HL-60/S4 treated with phorbol 12-myristate 13-acetate at 8.2 ng/mL for 4 days and 3 days (cell line): Measurements from ENCODE around the gene MYMK.

Experiments
- in situ Hi-C: fragments of 300-500 bp; cut with MboI; formaldehyde crosslinking; loops from 2 replicates; pipeline ENCODE4 v1.15.0; 2022; ENCODE audit warnings: low sequenced_read_pairs

MYMK gene

GRCh38 chr9:133490201-133490681 is 34.5 kb downstream of the MYMK start:
- in situ Hi-C loops: loop anchor here (25.0 kb wide), 1 partner anchor 303 kb away; no protein-coding TSS in a partner anchor

DNA sequence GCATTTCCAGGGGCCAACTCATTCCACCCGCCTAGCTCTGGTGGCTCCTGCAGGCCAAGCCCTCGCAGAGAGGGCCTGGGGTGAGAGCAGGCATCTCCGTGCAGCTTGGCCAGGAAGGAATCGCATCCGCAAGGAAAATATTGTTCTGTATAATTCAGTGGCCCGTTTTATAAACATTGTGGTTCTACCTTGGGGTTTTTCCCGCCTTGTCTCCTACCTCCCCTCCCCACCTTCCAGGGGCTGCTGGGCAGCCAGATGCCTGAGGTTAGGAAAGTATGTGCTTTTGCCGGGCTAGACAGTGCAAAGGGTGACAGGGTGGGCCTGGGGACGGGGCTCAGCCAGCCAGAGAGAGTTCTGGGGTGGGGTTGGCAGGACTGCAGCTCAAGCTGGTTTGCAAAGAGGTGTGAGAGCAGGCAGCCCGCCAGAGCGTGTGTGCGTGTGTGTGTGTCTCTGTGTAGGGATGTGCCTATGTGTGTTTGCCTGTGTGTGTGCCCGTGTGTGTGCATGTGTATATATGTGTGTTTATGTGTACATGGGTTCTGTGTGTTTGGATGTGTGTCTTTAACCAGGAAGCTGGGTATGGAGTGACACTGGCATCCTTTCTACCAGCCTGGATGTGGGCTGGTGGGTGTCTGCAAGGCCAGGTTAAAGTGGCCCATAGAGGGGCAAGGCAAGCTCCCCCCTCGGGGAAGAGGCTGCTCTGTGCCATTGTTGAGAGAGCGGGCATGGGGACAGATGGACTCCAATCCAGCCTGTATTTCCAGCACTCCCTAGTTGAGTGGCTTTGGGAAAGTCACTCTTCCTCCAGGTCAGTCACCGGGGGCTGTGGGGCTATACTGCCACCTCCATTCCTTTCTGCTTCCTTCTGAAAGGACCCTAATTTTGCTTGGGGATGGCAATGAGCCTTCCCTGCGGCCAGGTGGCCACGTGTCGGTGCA is 35.2 kb downstream of the MYMK start:
- in situ Hi-C loops: loop anchor here (25.0 kb wide), 1 partner anchor 302 kb away; no protein-coding TSS in a partner anchor

- in situ Hi-C loops: loop anchor here (25.0 kb wide), 1 partner anchor 301 kb away; no protein-coding TSS in a partner anchor
Measured at GRCh38 chr9:133488686-133489252, 36.0 kb downstream of the MYMK start.

DNA sequence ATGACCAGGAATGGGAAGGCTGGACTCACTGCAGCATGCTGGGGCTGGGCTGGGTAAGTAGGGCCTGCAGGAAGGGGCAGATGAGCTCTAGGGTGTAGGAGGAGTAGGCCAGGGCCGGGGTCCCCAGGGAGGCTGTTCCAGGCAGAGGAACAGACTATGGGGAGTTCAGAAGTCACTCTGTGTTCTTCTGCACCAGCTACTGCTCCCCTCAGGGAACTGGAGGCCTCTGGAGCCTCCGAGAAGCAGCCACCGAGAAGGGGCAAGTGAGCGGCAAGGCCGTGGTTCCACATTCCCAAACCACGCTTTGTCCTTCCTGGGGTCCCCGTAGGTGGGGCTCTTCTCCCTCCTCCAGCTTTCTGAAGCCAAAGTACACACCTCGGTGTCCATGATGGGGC is 37.4 kb downstream of the MYMK start:
- in situ Hi-C loops: loop anchor here (25.0 kb wide), 1 partner anchor 300 kb away; no protein-coding TSS in a partner anchor

- in situ Hi-C loops: loop anchor here (25.0 kb wide), 1 partner anchor 298 kb away; no protein-coding TSS in a partner anchor
Measured at GRCh38 chr9:133485531-133486260, 39.1 kb downstream of the MYMK start.

DNA sequence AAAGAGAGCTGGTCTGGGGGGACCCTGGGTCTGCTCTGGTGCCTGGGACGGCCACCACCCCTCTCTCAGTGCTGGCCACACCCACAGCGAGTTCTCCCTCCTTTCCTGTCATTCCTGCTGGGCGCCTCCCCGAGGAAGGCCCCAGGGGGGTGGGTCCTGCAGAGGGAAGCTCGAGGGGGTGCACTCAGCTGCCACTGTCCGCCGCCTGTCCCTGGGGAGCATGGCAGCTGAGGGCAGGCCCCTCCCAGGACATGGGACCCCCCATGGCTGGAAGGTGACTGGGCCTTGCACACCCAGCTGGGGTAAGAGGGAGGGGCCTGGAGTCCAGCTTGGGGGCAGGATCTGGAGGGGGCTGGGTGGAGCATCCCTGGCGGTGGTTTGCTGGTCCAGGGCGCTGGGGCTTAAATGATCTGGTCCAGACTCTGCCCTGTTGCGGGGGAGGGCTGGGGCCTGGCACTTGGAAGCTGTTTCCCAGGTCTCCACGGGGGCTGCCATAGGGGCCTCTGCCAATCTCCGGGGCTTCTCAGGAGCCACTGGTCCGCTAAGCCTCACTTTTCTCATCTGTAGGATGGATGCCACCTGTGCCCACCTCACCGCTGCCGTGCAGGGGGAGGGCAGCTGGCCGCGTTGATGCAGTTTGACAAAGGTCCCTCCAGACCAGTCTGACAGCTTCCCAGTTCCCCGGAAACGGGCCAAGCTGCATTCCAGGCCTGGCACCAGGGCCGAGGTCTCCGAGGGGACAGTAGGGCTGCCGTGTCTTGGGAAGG is 39.9 kb downstream of the MYMK start:
- in situ Hi-C loops: loop anchor here (25.0 kb wide), 1 partner anchor 298 kb away; no protein-coding TSS in a partner anchor

DNA sequence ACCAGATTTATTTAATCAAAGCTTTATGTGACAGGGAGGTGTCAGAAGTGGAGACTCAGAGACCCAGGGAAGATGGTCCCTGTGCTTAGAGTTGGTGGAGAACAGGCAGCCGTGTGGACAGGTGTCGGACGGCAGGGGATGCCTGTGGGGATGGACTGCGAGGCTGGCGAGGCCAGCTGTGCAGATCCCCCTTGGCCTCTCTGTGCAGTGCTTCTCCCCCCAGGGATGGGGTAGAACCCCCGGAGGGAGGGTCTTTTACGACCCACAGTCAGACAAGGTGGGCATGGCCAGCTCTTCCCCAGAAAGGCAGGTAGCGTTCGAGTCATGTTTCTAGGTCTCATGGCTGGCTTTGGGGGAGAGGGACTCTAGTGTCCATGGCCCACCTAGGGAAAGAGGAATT is 41.1 kb downstream of the MYMK start:
- in situ Hi-C loops: loop anchor here (25.0 kb wide), 1 partner anchor 296 kb away; no protein-coding TSS in a partner anchor

DNA sequence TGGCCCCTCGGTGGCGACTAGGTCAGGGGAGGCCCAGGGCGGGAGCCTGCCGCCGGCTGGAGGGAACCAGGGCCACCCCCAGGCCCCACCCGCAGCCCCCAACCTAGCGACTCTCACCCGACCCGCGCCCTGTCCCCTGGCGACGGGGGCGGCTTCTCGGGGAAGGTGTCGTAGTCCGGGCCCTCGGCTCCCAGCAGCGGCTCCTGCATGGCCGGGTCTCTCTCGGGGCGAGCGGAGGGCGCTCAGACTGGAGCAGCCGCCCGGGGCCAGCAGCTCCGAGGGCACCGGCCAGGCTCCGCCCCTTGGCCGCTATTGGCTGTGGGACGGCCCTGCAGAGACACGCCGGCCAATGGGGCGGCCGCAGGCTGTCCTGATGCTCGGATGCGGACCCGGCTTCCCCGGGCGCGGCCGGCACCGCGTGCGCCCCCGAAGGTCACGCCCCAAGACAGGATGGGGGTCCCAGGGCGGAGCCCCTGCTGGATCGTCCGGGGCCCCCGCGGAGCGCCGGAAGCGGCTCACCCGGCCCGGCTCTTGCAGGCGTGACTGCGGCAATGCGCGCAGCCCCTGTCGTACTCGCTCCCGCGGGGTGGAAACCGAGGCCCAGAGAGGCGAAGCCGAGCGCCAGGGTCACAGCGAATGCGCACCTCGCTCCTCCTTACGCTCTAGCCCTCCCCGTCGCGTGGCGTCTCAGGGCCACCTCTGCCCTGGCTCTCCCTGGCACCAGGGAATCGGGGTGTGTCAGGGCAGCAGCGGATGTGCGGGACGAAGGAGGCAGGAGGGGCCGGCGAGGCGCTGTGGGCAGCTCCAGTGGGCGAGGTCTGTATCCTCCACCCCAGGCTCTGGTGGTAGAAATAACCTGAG is 45.7 kb downstream of the MYMK start, which contains the start of gene SLC2A6:
TSS of gene SLC2A6 (minus strand) at position 249 of the 861 bp plus-strand sequence. CDS start at position 209, 40 bp downstream.
- in situ Hi-C loops: loop anchor here (25.0 kb wide), 1 partner anchor 292 kb away; no protein-coding TSS in a partner anchor

GRCh38 chr9:133477992-133478850 is 46.5 kb downstream of the MYMK start:
- in situ Hi-C loops: loop anchor here (25.0 kb wide), 1 partner anchor 291 kb away; no protein-coding TSS in a partner anchor

- in situ Hi-C loops: loop anchor here (25.0 kb wide), 1 partner anchor 290 kb away; no protein-coding TSS in a partner anchor
Measured at GRCh38 chr9:133477461-133477860, 47.3 kb downstream of the MYMK start.

- in situ Hi-C loops: loop anchor here (25.0 kb wide), 1 partner anchor 290 kb away; no protein-coding TSS in a partner anchor
Measured at GRCh38 chr9:133476941-133477340, 47.8 kb downstream of the MYMK start.

- in situ Hi-C loops: loop anchor here (25.0 kb wide), 1 partner anchor 289 kb away; no protein-coding TSS in a partner anchor
Measured at GRCh38 chr9:133476036-133476931, 48.5 kb downstream of the MYMK start.

DNA sequence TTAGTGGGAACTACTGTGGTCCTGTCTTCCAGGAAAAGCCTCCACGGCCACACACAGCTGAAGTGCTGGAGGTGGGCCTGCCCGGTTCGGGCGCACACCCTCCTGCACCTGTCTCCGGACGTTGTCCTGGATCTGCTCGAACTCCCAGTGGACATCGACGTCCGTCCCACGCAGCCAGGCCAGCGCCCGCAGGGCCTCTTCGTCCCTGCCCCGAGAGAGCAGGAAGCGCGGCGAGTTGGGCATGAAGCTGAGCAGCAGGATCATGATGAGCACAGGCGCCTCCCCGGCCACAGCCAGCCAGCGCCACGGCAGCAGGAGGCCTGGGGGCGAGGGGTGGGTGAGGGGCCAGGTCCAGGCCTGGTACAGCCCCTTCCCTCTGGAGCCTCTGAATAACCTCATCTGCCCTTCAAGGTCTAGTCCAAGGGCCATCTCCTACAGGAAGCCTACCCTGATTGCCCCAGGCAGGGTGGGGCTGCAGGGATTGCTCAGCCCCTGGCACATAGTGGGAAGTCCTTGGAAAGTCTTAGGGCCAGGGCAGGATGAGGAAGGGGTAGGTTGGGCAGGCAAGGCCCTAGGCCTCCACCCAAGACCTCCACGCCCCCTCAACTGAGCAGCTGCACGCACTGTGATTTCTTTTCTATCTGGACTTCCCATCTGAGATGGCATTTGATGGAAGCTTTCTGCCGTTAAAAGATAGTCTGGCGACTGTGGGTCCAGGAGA is 49.3 kb downstream of the MYMK start:
- in situ Hi-C loops: loop anchor here (25.0 kb wide), 1 partner anchor 288 kb away; no protein-coding TSS in a partner anchor

DNA sequence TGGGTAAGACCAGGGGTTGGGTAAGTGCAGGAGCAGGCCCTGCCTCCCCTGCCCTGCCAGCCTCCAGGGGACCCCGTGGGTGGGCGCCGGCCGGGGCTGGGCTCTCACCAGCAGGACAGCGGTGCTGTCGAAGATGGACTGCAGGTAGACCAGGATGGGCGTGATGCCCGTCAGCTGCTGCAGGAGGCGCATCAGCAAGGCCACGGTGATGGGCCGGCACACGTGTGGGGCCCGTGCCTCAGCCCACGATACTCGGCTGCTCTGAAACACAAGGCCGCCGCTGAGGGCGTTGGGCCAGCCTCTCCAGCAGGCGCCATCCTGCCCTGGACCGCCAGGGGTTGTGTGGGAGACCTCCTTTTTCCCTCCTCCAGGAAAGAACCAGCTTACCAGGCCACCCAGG is 49.9 kb downstream of the MYMK start:
- in situ Hi-C loops: loop anchor here (25.0 kb wide), 1 partner anchor 288 kb away; no protein-coding TSS in a partner anchor

GRCh38 chr9:133474215-133474614 is 50.5 kb downstream of the MYMK start:
- in situ Hi-C loops: no loop called here

- in situ Hi-C loops: no loop called here
Measured at GRCh38 chr9:133473743-133474142, 51.0 kb downstream of the MYMK start.
